Loucy (cell line): ENCODE measurements around the gene TMEM94.

Experiments used
- CTCF ChIP-seq: fragments of 200-600 bp; sonication (generic); conservative IDR thresholded peaks from 2 replicates; pipeline ENCODE4 v1.5.1; 2014; ENCODE audit warnings: mild to moderate bottlenecking, antibody characterized with exemption, low read length
- EZH2phosphoT487 ChIP-seq: fragments of 200-600 bp; IDR thresholded peaks from 2 replicates; pipeline ENCODE4 v1.6.1; 2018; ENCODE audit warnings: antibody characterized with exemption, mild to moderate bottlenecking, moderate library complexity, borderline replicate concordance

DNA sequence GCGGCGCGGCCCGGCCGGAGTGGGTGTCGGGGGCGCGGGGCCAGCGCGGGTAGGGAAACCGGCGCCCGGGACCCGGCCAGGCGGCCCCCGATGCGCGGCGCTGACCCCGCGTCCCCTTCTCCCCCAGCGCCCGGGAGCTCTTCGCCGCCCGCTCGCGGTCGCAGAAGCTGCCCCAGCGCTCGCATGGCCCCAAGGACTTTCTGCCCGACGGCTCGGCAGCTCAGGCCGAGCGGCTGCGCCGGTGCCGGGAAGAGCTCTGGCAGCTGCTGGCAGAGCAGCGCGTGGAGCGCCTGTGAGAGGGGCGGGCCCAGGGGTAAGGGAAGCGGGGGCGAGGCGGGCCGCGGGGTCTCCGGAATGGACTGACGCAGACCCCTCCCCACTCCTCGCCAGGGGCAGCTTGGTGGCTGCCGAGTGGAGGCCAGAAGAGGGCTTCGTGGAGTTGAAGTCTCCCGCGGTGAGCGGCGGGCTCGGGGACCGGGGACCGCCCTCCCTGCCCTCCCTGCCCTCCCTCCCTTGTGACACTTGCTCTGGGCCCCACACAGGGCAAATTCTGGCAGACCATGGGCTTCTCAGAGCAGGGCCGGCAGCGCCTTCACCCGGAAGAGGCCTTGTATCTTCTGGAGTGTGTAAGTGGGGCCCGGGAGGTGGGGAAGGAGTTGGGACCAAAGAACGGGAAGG is 60.3 kb downstream of the TMEM94 start:
- TF ChIP-seq CTCF (no peak), EZH2phosphoT487 (no peak)
